Left cardiac atrium (tissue), 4 donors: Measurements from ENCODE around the gene SLIT1. TPM values are rescaled to one million over a fixed set of nuclear protein-coding genes. Genes with fewer than 3 reads are reported as not detected.

Experiments
- ATAC-seq, 2 donors: fragments of 200-7000 bp; cut with Tn5 transposase; one replicate each; pipeline ENCODE4 v1.9.1; 2020; ENCODE audit warnings: mild to moderate bottlenecking in 2 of 2, moderate library complexity in 2 of 2
- DNase-seq: peaks from one replicate; pipeline ENCODE4 v3.0.0-alpha.2; 2020
- intact Hi-C, 2 donors: fragments of 100-400 bp; cut with DNase I; formaldehyde crosslinking; loops; one replicate each; pipeline versions ENCODE4 v1.14.1 to v1.15.1; 2022 to 2023
- total RNA-seq, 2 donors: library from RNA; stranded (reverse); fragmentation: NEBNext Ultra II Directional; extraction: Animal tissue kit (Norgen Biotek cat#: 25700); gene quantifications; one replicate each; pipeline ENCODE4 v1.2.1, GENCODE V29; 2021
- donor health status: DM: no; HTN: yes; CAD: no.
- donor health status: DM: no; HTN: yes; CAD: no; lungs with severe emphysema.
- donor health status: DM: yes; HTN: yes; CAD: no.
- donor health status: Dilated cardiomyopathy.

Gene SLIT1
- total RNA-seq, 2 donors from 2014 or later = 0.24 to 0.31 TPM

DNA sequence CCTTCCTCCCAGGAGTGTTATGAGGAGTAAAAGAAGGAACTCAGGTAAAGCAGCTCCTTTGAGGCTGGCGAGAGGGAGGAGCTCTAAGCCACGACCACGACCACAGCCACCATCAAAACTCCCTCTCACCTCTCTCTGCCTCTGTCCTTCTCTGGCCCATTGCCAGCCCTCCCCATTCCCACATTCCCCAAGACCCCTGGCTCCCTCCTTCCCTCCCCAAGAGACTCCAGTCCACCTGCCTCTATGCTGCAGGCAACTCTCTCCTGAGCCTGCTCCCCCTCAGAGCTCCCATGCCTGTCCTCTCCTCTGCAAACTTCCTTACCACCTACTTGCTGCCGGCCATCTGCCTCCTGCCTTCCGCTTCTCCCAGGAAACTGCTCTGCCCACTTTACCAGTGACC is 9.5 kb downstream of the SLIT1 start:
- intact Hi-C loops = no loop called here
- DNase-seq (no peak), ATAC-seq (no peak)

- no peak for ATAC-seq
- DNase-seq = no peak
- intact Hi-C loops = no loop called here
These were observed 10.2 kb downstream of the SLIT1 start for GRCh38 chr10:97175586-97175985.

GRCh38 chr10:97174941-97175340 is 10.8 kb downstream of the SLIT1 start:
- DNase-seq = no peak
- intact Hi-C loops = no loop called here
- ATAC-seq = no peak

DNA sequence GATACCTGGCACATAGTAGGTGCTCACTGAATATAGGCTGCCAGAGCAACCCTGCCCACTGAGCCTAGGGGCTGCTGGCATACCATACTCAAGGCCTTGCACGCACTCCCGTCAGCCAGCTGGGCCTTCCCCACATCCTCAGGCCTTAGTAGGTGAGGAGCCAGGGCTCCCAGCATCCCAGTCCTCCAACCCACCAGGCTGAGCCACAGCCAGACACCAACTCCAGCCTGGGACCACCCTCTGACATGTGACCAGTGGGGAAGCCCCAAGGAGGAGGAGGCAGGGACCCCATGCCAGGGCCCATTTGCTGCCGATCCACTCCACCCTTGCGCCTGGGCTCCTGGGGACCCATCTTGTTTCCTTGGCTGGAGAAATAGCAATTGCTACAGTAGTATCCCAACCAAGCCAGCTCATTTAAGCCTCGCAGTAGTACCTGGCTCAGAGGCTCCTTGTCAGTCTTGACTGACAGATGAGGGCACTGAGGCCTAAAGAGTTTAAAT is 11.4 kb downstream of the SLIT1 start:
- ATAC-seq = no peak
- no peak for DNase-seq
- intact Hi-C loops = no loop called here

GRCh38 chr10:97173036-97173435 is 12.7 kb downstream of the SLIT1 start:
- DNase-seq (no peak), ATAC-seq (no peak)
- intact Hi-C loops = no loop called here

DNA sequence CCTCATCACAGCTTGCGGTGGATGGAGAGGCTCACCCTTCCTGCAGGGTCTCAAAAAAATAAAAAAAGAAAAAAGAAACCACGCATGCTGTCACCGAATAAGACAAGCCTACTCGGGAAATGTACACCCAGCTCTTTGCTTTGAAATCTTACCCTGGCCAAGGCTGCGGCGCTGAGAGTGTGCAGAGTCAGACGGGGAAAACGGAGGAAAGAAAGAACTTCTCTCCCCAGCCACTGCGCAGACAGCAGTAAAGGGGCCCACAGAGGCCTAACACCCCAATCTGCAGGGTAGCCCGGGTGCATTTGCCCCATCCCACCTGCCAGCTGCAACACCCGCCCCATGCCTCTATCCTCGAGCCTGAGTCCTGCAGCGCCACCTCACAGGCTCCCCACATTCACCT is 14.8 kb downstream of the SLIT1 start:
- intact Hi-C loops = no loop called here
- ATAC-seq (no peak), DNase-seq (no peak)

DNA sequence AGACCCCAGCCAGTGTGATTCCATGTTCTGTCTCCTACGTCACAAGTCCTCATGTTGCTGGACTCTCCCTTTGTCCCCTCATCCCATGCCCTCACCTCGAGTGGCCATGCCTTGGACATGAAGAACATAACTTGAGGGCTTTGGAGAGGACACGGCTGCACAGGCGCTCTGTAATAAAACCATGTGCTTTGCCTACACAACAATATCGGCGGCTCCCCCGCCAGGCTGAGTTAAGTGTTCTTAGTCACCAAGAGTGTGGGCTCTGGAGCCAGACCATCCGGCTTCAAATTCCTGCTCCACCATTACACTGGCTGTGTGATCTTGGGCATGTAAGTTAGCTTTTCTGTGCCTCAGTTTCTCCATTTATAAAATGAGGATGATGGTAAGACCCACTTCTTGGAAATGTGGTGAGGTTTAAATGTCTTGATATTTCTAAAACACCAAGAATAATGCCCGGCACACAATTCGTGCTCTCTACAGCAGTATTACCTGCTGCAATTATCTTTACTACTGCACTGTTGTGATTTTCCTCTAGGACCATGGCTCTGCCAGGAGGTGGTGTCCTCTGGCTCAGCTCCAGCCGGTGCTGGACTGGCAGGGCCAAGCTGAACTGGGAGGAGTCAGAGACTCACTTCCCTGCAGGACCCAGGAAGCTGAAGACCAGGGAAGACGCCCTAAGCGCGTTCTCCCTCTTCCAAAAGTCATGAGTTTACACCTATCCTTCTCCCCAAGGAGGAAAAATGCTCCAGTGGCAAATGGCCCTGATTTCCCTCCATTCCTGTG is 15.7 kb downstream of the SLIT1 start:
- ATAC-seq (peak; percentile 38 to 42), DNase-seq (no peak)
- intact Hi-C loops = no loop called here

GRCh38 chr10:97169063-97169462 is 16.7 kb downstream of the SLIT1 start:
- ATAC-seq = no peak
- intact Hi-C loops = no loop called here
- DNase-seq = no peak

DNA sequence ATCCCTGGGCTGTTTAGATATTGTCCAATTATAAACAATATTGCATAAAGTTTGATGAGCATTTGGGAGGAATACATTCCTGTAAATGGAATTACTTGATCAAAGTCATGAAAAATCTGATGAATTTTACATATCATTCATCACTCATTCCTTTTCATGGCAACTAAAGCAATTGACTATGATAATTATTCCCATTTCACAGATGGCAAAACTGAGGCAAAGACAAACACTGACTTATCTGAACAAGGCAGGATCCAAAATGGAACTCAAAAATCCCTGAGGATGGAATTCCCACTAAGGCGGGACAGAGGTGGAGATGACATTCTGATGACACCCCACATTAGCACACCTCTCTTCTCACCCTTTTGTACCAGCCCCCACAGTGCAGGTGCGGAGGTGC is 17.1 kb downstream of the SLIT1 start:
- intact Hi-C loops = no loop called here
- no peak for ATAC-seq
- DNase-seq = no peak

DNA sequence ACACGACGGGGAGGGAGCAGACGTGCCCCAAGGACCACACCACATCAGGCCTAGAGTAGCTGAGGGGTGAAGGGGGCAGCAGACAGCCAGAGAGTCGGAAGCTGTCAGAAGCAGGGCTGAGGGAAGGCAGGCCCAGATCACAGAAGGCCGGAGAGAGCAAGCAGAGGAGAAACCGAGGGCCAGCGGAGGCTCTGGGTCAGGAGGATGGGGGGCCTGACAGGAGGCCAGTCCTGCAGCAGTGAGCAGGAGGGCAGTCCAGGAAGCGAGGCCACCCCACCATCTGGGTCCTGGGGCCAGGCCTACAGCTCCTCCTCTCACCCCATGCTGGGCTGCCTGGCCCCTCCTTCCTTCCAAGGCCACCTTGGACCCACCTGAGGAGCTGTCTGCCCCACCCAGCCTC is 20.3 kb downstream of the SLIT1 start:
- ATAC-seq (no peak), DNase-seq (no peak)
- intact Hi-C loops = no loop called here

DNA sequence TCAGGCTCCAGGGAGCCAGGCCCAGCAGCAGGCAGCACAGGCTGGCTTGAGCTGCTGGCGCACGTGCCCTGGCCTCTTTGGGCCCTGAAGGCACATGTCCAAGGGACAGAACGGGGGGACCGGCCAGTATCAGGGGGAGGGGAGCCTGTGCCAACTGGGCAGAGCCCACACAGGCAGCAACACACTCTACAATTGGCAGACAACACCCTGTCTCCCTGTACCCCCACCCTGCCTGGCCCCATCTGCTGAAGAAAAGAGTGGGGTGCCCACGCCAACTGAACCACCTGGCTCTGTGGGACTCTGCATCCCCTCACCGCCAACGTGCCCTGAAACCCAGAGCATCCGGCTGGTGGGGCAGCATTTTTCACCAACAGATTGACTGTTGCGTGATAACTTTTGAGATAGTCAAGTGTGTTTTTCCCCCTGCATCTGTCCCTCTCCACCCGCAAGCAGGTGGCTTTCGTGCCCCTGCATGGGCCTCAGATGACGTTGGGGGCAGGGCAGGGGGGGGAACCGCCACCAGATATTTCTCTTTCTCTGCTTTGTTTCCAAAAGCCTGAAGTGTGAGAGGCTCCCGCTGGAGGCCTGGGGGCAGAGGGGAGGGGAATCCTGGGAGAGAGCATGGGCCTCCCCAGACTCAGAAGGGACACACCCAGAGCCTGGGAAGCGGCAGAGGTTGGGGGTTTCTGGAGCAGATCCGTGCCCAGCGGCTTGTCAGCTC is 21.8 kb downstream of the SLIT1 start:
- DNase-seq = no peak

DNA sequence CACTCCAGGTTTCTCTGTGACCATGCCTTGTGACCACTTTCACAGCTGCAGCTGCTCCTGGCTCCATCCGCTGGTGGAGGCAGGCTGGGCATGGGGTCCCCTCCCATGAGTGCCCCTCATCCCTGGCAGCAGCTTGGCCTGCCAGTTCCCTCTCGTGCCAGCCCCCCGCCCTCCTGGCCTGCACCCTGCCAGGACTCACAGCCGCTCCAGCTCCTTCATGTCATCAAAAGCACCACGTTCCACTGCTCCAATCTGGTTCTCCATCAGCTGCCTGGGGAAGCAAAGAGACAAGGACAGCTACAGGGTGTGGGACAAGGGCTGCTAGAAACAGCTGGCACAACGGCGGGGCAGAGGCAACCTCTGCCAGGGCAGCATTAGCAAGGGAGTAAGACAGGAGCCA is 22.6 kb downstream of the SLIT1 start:
- no peak for ATAC-seq
- DNase-seq = no peak
- intact Hi-C loops = no loop called here

More for the DNA sequence above, 21.8 kb downstream of the SLIT1 start:
- intact Hi-C loops = no loop called here
- ATAC-seq = no peak

- no peak for ATAC-seq
- intact Hi-C loops = no loop called here
- DNase-seq = no peak
These were observed 26.0 kb downstream of the SLIT1 start for GRCh38 chr10:97159646-97160305.

GRCh38 chr10:97157578-97158095 is 28.1 kb downstream of the SLIT1 start:
- intact Hi-C loops = no loop called here
- no peak for ATAC-seq

GRCh38 chr10:97154781-97155180 is 31.0 kb downstream of the SLIT1 start:
- intact Hi-C loops = no loop called here
- ATAC-seq (no peak), DNase-seq (no peak)

More at GRCh38 chr10:97157578-97158095, 28.1 kb downstream of the SLIT1 start:
- no peak for DNase-seq

DNA sequence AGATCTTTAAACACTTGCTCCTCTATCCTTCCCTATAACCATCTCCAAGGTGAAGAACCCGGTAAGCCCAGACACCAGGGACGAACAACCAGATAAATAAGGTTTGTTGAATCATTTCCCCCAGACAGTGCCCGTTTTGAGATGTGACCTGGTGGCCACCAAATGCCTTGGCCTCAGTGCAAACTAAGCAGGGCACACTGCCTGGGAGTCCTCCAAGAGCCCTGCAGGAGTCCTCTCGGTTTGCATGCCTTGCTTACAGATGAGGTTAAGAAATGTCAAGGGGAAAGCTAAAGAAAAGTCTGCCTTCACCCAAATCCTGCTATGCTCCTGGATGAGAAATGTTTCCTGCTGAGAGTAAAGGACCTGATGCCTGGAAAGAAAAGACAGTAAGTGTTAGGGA is 31.6 kb downstream of the SLIT1 start:
- ATAC-seq = no peak
- no peak for DNase-seq
- intact Hi-C loops = no loop called here

DNA sequence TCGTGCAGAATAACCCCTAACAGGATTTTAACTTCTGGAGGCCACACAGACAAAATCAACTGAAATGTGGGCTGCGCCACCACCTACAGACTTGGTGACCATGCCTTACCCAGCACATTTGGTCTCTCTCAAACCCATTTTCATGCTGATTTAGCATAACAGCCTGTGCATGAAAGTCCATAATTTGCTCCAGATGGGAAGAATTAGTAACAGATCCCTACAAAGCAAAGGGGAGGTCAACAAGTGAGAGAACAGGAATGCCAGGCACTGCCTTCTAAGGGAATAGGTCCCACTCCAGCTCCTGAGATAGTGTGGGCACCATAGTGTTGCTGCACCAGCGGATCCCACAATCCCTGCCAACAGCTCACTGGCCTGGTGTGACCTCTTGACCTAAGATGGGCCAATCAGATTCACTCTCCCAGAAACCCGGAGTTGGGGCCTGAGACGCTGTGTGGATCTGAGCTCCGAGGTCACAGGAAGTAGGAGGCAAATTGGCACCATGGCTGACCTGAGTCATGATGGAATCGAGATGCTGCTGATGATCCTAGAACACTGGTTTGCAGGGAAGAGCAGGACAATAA is 32.4 kb downstream of the SLIT1 start:
- no peak for ATAC-seq
- intact Hi-C loops = no loop called here
- DNase-seq = no peak

DNA sequence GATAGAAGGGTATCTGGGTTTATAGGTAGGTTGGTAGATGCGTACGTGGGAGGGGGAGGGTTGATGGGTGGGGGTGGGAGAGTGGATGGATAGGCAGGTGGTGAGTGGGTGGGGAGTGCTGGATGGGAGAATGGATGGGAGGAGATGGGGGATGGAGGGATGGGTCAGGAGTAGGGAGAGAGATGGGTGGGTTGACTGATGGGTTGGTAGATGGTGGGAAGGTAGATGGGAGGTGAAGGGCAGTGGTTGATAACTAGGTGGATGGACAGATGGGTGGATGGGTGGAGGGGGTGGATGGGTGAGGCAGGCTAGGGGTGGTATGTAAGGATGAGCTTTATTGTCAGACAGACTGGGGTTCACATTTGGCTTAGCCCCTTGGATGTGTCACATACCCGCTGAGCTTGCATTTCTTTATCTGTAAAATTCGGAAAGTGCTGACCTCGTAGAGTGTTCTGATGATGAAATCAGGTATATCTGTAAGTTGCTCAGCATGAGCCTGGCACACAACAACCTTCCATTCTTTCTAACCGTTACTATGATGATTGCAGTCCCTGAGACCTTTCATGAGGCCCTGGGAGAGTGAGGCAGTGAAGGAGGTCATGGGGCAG is 34.3 kb downstream of the SLIT1 start:
- ATAC-seq (no peak), DNase-seq (no peak)
- intact Hi-C loops = no loop called here

DNA sequence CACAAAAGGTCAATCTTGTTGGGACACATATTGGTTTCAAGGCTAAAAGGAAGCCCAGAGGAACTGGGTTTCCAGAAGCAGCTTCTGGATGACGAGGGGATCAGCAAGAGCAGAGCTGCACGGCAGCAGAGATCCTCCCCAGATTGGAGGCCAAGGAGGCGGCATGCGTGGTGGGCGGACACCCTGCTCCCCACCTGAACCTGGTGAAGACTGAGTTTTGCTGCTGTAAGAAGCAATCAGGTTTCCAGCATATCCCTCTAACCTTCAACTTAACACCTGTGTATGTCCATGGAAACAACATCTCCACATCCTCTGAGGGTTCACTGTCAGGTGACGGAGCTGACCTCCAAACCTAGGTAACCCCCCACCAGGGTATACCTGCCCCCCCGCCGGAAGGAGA is 35.1 kb downstream of the SLIT1 start:
- no peak for ATAC-seq
- no peak for DNase-seq
- intact Hi-C loops = no loop called here
